MM.1S (cell line): ENCODE results near the gene MYL1.

Source experiments
- DNase-seq: peaks from one replicate; pipeline ENCODE4 v3.0.0-alpha.2; 2015
- H2AFZ ChIP-seq: fragments of 300-600 bp; sonication (generic); 2 replicates; pipeline ENCODE4 v1.6.0; 2016; ENCODE audit warnings: antibody characterized with exemption, low read length
- H3F3A ChIP-seq: fragments of 300-600 bp; sonication (generic); 2 replicates; pipeline ENCODE4 v1.6.1; 2016; ENCODE audit warnings: mild to moderate bottlenecking, antibody characterized with exemption, low read length, moderate library complexity, mixed read lengths; ENCODE audit not compliant: insufficient read depth
- H3K27ac ChIP-seq: fragments of 300-600 bp; sonication (generic); 2 replicates; pipeline ENCODE4 v1.5.1; 2016; ENCODE audit warnings: mild to moderate bottlenecking, low read length
- H3K27me3 ChIP-seq: fragments of 300-600 bp; sonication (generic); replicated peaks from 2 replicates; pipeline ENCODE4 v1.6.0; 2016; ENCODE audit warnings: low read length; ENCODE audit not compliant: insufficient read depth
- H3K36me3 ChIP-seq: fragments of 300-600 bp; sonication (generic); replicated peaks from 2 replicates; pipeline ENCODE4 v1.6.1; 2016; ENCODE audit warnings: mild to moderate bottlenecking, low read length, mixed read lengths; ENCODE audit not compliant: insufficient read depth
- H3K4me1 ChIP-seq: fragments of 300-600 bp; sonication (generic); 2 replicates; pipeline ENCODE4 v1.6.1; 2016; ENCODE audit warnings: low read length, mixed read lengths
- H3K4me2 ChIP-seq: fragments of 300-600 bp; sonication (generic); 2 replicates; pipeline ENCODE4 v1.6.0; 2016; ENCODE audit warnings: low read depth, low read length
- H3K4me3 ChIP-seq: fragments of 300-600 bp; sonication (generic); 2 replicates; pipeline ENCODE4 v1.5.1; 2016; ENCODE audit warnings: low read length, mixed read lengths
- H3K79me2 ChIP-seq: fragments of 300-600 bp; sonication (generic); 2 replicates; pipeline ENCODE4 v1.6.1; 2016; ENCODE audit warnings: mixed run types, low read length, mixed read lengths
- H3K9ac ChIP-seq: fragments of 300-600 bp; sonication (generic); 2 replicates; pipeline ENCODE4 v1.6.1; 2016; ENCODE audit warnings: low read length, mixed read lengths
- H3K9me2 ChIP-seq: fragments of 300-600 bp; sonication (generic); replicated peaks from 2 replicates; pipeline ENCODE4 v1.6.1; 2016; ENCODE audit warnings: mild to moderate bottlenecking, low read length, mixed read lengths; ENCODE audit not compliant: insufficient read depth
- H3K9me3 ChIP-seq: fragments of 300-600 bp; sonication (generic); replicated peaks from 2 replicates; pipeline ENCODE4 v1.6.1; 2016; ENCODE audit warnings: mild to moderate bottlenecking, low read length, mixed read lengths; ENCODE audit not compliant: insufficient read depth
- H4K20me1 ChIP-seq: fragments of 300-600 bp; sonication (generic); 2 replicates; pipeline ENCODE4 v1.6.1; 2016; ENCODE audit warnings: mild to moderate bottlenecking, low read length, moderate library complexity, mixed read lengths; ENCODE audit not compliant: insufficient read depth
- CTCF ChIP-seq: fragments of 300-600 bp; sonication (generic); IDR thresholded peaks from 2 replicates; pipeline ENCODE4 v1.5.1; 2016; ENCODE audit warnings: antibody characterized with exemption, low read length, mixed read lengths
- EZH2 ChIP-seq: fragments of 300-600 bp; sonication (generic); optimal IDR thresholded peaks from 2 replicates; pipeline ENCODE3; 2017; ENCODE audit warnings: low read depth, mild to moderate bottlenecking, antibody characterized with exemption, low read length, mixed read lengths
- EZH2phosphoT487 ChIP-seq: fragments of 300-600 bp; sonication (generic); IDR thresholded peaks from 2 replicates; pipeline ENCODE4 v1.6.1; 2018; ENCODE audit warnings: antibody characterized with exemption, low read length

MYL1 gene

GRCh38 chr2:210315015-210315788 lies at the start of gene MYL1:
TSS of gene MYL1 (minus strand) at chr2:210315174. CDS start at chr2:210315042, 132 bp downstream.
- Histone ChIP-seq H3K27ac (no peak within 1 kb of the TSS), H3K79me2 (no peaks in the 10 kb centered on the region), H3K27me3 (no peaks in the 10 kb centered on the region), H3K4me1 (no peaks in the 10 kb centered on the region), H3K4me2 (no peak within 1 kb of the TSS), H3K36me3 (no peaks in the 10 kb centered on the region), H3K4me3 (no peak within 1 kb of the TSS), H3F3A (no peaks in the 10 kb centered on the region), H3K9me2 (no peaks in the 10 kb centered on the region), H3K9me3 (no peaks in the 10 kb centered on the region), H4K20me1 (no peaks in the 10 kb centered on the region), H2AFZ (no peak within 1 kb of the TSS), H3K9ac (no peak within 1 kb of the TSS)
- DNase-seq: no peak
- no peak for TF ChIP-seq EZH2phosphoT487
- no peak for TF ChIP-seq CTCF
- TF ChIP-seq EZH2: no peak

DNA sequence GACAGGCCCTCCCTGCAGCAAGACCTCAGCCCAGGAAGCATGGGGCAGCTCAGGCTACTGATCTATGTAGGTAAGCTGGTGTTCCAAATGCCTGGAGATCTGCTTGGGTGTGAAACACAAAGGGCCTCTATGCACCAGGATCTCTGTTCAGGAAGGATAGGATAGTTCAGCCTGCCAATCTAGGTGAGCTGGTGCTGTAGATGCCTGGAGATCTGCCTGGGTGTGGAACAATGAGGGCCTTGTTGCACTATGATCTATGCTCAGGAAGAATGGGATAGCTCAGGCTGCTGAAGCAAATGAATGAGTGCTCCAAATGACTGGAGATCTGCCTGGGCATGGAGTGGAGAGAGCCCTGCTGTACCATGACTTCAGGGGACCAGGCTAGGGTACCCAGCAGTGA lies 48.9 kb upstream of the MYL1 start:
- Histone ChIP-seq H3K4me3 (no peak overlapping the region), H4K20me1 (no peaks in the 10 kb centered on the region), H3K9ac (no peak overlapping the region), H3K4me2 (no peak overlapping the region), H2AFZ (no peak overlapping the region), H3K27me3 (no peaks in the 10 kb centered on the region), H3K27ac (no peak overlapping the region), H3K79me2 (no peaks in the 10 kb centered on the region), H3K36me3 (no peaks in the 10 kb centered on the region), H3F3A (no peaks in the 10 kb centered on the region), H3K4me1 (no peaks in the 10 kb centered on the region), H3K9me3 (no peaks in the 10 kb centered on the region), H3K9me2 (no peaks in the 10 kb centered on the region)
- TF ChIP-seq CTCF: no peak
- TF ChIP-seq EZH2phosphoT487: no peak
- TF ChIP-seq EZH2: no peak
- no peak for DNase-seq

GRCh38 chr2:210363261-210363660 lies 48.3 kb upstream of the MYL1 start:
- Histone ChIP-seq H3K9me2 (no peaks in the 10 kb centered on the region), H3K9me3 (no peaks in the 10 kb centered on the region)

More at GRCh38 chr2:210363261-210363660, 48.3 kb upstream of the MYL1 start:
- H3K79me2 ChIP-seq: no peaks in the 10 kb centered on the region
- no peaks in the 10 kb centered on the region for H3K4me1 ChIP-seq
- no peaks in the 10 kb centered on the region for H3F3A ChIP-seq
- no peaks in the 10 kb centered on the region for H3K36me3 ChIP-seq
- H2AFZ ChIP-seq: no peak overlapping the region
- no peak overlapping the region for H3K4me2 ChIP-seq
- H3K4me3 ChIP-seq: no peak overlapping the region
- no peaks in the 10 kb centered on the region for H3K27me3 ChIP-seq
- DNase-seq: no peak
- TF ChIP-seq EZH2phosphoT487 (no peak), CTCF (peak; percentile 17)
- H3K9ac ChIP-seq: no peak overlapping the region
- no peak overlapping the region for H3K27ac ChIP-seq
- no peaks in the 10 kb centered on the region for H4K20me1 ChIP-seq
